Osteoblast (primary cell): ENCODE results near the gene BRME1. TPM values are rescaled to one million over a fixed set of nuclear protein-coding genes. Genes with fewer than 3 reads are reported as not detected.

Experiments
- DNase-seq: peaks from one replicate; pipeline ENCODE4 v3.0.0; 2011; ENCODE audit warnings: low spot score, mixed read lengths; ENCODE audit not compliant: insufficient read length; ENCODE audit errors: missing footprints
- H2AFZ ChIP-seq: 2 replicates; pipeline ENCODE4 v1.6.0; 2011; ENCODE audit warnings: mild to moderate bottlenecking, low read length
- H3K27ac ChIP-seq: 2 replicates; pipeline ENCODE4 v1.5.1; 2011; ENCODE audit warnings: mild to moderate bottlenecking, low read depth, low read length, moderate library complexity
- H3K27me3 ChIP-seq: 2 replicates; pipeline ENCODE4 v1.6.0; 2012; ENCODE audit warnings: mild to moderate bottlenecking, control low read depth, inconsistent platforms, low read length, moderate library complexity; ENCODE audit not compliant: insufficient read depth
- H3K36me3 ChIP-seq: 2 replicates; pipeline ENCODE4 v1.5.1; 2011; ENCODE audit warnings: mild to moderate bottlenecking, low read length, control low read depth, moderate library complexity; ENCODE audit not compliant: insufficient read depth
- H3K4me1 ChIP-seq: 2 replicates; pipeline ENCODE4 v1.5.1; 2011; ENCODE audit warnings: mild to moderate bottlenecking, low read length, control low read depth, moderate library complexity; ENCODE audit not compliant: insufficient read depth
- H3K4me2 ChIP-seq: 2 replicates; pipeline ENCODE4 v1.6.0; 2011; ENCODE audit warnings: mild to moderate bottlenecking, low read length; ENCODE audit not compliant: insufficient read depth
- H3K4me3 ChIP-seq: fragments of 200-600 bp; sonication (generic); 3 replicates; pipeline ENCODE4 v1.5.1; 2012; ENCODE audit warnings: mild to moderate bottlenecking, low read length, inconsistent platforms; ENCODE audit not compliant: insufficient read depth
- H3K79me2 ChIP-seq: 2 replicates; pipeline ENCODE4 v1.6.0; 2012; ENCODE audit warnings: mild to moderate bottlenecking, low read length, control low read depth, inconsistent platforms; ENCODE audit not compliant: insufficient read depth
- H3K9me3 ChIP-seq: 2 replicates; pipeline ENCODE4 v1.5.1; 2011; ENCODE audit warnings: low read depth, low read length, control low read depth
- H4K20me1 ChIP-seq: 2 replicates; pipeline ENCODE4 v1.6.0; 2012; ENCODE audit warnings: mild to moderate bottlenecking, low read length, control low read depth; ENCODE audit not compliant: insufficient read depth
- total RNA-seq: library from RNA; depleted of rRNA; stranded (reverse); fragments of >200 nt; gene quantifications from 2 replicates; pipeline ENCODE4 v1.2.3, GENCODE V29; 2012
- TF ChIP-seq, protein P1 (sequence below): IDR thresholded peaks from 2 replicates; pipeline ENCODE4 v1.5.1; 2011; ENCODE audit warnings: mild to moderate bottlenecking, low read depth, low read length, moderate library complexity; ENCODE audit errors: extremely low read depth

The BRME1 gene
- total RNA-seq, 1 donor, result 0.72 TPM

GRCh38 chr19:13942023-13942684 lies 36.2 kb upstream of the BRME1 start:
- no peak overlapping the region for H2AFZ ChIP-seq
- H3K4me2 ChIP-seq, result no peak overlapping the region
- no peaks in the 10 kb centered on the region for H3K9me3 ChIP-seq
- H3K27ac ChIP-seq, result no peak overlapping the region
- H3K4me3 ChIP-seq, result no peak overlapping the region
- H3K27me3 ChIP-seq, result no peaks in the 10 kb centered on the region
- TF ChIP-seq, protein P1, sequence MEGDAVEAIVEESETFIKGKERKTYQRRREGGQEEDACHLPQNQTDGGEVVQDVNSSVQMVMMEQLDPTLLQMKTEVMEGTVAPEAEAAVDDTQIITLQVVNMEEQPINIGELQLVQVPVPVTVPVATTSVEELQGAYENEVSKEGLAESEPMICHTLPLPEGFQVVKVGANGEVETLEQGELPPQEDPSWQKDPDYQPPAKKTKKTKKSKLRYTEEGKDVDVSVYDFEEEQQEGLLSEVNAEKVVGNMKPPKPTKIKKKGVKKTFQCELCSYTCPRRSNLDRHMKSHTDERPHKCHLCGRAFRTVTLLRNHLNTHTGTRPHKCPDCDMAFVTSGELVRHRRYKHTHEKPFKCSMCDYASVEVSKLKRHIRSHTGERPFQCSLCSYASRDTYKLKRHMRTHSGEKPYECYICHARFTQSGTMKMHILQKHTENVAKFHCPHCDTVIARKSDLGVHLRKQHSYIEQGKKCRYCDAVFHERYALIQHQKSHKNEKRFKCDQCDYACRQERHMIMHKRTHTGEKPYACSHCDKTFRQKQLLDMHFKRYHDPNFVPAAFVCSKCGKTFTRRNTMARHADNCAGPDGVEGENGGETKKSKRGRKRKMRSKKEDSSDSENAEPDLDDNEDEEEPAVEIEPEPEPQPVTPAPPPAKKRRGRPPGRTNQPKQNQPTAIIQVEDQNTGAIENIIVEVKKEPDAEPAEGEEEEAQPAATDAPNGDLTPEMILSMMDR, result no peak
- H3K79me2 ChIP-seq, result no peaks in the 10 kb centered on the region
- DNase-seq, result peak; percentile 70
- no peaks in the 10 kb centered on the region for H3K36me3 ChIP-seq
- no peaks in the 10 kb centered on the region for H4K20me1 ChIP-seq
- peaks cover 5% of the 10 kb centered on the region for H3K4me1 ChIP-seq

DNA sequence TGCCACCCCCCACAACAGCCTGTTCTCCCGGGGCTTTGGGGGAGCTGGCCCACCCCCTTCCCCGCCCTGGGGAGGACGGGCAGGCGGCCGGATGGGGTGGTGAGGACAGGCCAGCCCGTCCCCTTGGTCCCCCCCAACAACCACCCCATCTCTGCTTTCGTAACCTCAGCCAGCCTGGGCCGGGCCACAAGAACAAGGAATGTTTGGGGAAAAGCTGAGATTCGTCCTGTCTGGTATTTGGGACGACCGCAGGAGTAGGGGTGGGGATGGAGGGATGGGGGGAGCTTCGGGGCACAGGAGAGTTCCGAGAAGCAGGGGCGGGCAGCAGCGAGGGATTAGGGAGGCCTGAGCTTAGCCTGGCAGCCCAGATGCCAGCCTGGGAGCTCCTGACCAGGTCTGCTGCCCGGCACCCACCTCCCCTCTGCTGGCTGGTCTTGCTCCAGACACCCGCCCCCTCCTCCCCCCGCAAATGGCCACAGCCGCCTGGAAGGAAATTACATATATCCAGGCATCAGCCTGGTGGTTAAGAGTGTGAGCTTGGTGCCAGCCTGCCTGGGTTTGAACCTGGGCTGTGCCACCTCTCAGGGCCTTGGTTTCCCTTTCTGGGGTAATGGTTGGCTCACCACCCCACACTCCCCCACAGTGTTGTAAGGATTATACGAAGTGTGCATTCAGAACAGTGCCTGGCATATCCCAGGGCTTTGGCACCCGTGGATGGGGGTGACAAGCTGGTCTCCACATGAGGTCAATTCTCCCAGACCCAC lies 32.6 kb upstream of the BRME1 start, which contains the start of gene PODNL1:
Gene PODNL1 (minus strand): TSS at position 117 of the 764 bp plus-strand sequence. CDS start 236 bp downstream, outside the sequence.
- Histone ChIP-seq H4K20me1 (no peaks in the 10 kb centered on the region), H2AFZ (peak within 1 kb of the TSS; percentile 58), H3K4me2 (peak within 1 kb of the TSS; percentile 88)

GRCh38 chr19:13937479-13938300 lies 31.8 kb upstream of the BRME1 start:
- H3K4me1 ChIP-seq, result peaks cover 5% of the 10 kb centered on the region
- H4K20me1 ChIP-seq, result no peaks in the 10 kb centered on the region
- H3K27ac ChIP-seq, result no peak overlapping the region
- peak overlapping the region; percentile 88 for H3K4me2 ChIP-seq
- H3K9me3 ChIP-seq, result no peaks in the 10 kb centered on the region
- H3K4me3 ChIP-seq, result peak overlapping the region; percentile 83
- TF ChIP-seq, protein P1, result no peak
- H3K36me3 ChIP-seq, result no peaks in the 10 kb centered on the region
- DNase-seq, result peak; percentile 91
- H2AFZ ChIP-seq, result peak overlapping the region; percentile 58
- H3K27me3 ChIP-seq, result no peaks in the 10 kb centered on the region
- no peaks in the 10 kb centered on the region for H3K79me2 ChIP-seq

More for the DNA sequence above, 32.6 kb upstream of the BRME1 start, which contains the start of gene PODNL1:
- Histone ChIP-seq H3K27me3 (no peaks in the 10 kb centered on the region), H3K4me3 (peak within 1 kb of the TSS; percentile 83), H3K4me1 (peaks cover 5% of the 10 kb centered on the region), H3K79me2 (no peaks in the 10 kb centered on the region), H3K27ac (peak within 1 kb of the TSS; percentile 11), H3K36me3 (no peaks in the 10 kb centered on the region), H3K9me3 (no peaks in the 10 kb centered on the region)
- TF ChIP-seq, protein P1, result no peak
- peak; percentile 97 for DNase-seq
